A549 treated with AZD2906 at 1 μM for 4 hours (cell line): ENCODE measurements around the gene OR4C12. TPM values are rescaled to one million over a fixed set of nuclear protein-coding genes. Genes with fewer than 3 reads are reported as not detected.

ENCODE experiments used
- total RNA-seq: library from RNA; stranded (reverse); fragments of 200-300 nt; extraction: Qiagen RNA extraction; gene quantifications from 5 replicates; pipeline ENCODE4 v1.2.3, GENCODE V29; 2022

Gene OR4C12
- total RNA-seq, result not detected in 5 replicates

GRCh38 chr11:49982435-49982834 lies at the start of gene OR4C12:
OR4C12 (minus strand) TSS chr11:49982535; CDS start chr11:49982501, 34 bp downstream.

GRCh38 chr11:49952091-49952490 lies 30.2 kb downstream of the OR4C12 start, which contains the start of gene OR4C13:
OR4C13 (plus strand) TSS chr11:49952391; CDS start chr11:49952423, 32 bp downstream.

Other genes with a start within 250 kb of the OR4C12 start
- not detected in 5 replicates for gene OR4C13, start 30.1 kb downstream of the OR4C12 start, total RNA-seq
- not detected in 5 replicates for gene OR4C45, start 50.3 kb upstream of the OR4C12 start, total RNA-seq